GM12801 (cell line): Measurements from ENCODE around the gene CCDC107.

ENCODE experiments used
- CTCF ChIP-seq: IDR thresholded peaks from one replicate; pipeline ENCODE4 v1.5.1; 2011; ENCODE audit warnings: control low read depth; ENCODE audit not compliant: insufficient read length; ENCODE audit errors: extremely low read depth

CCDC107 gene

GRCh38 chr9:35649431-35650340 lies 8.4 kb upstream of the CCDC107 start:
- no peak for TF ChIP-seq CTCF

- TF ChIP-seq CTCF: no peak
Measured at GRCh38 chr9:35650341-35651158, 7.5 kb upstream of the CCDC107 start, which contains the start of gene SIT1. Gene SIT1 (minus strand): TSS chr9:35650931. CDS start chr9:35650853, 78 bp downstream.

- TF ChIP-seq CTCF: no peak
Measured at GRCh38 chr9:35651956-35652828, 5.9 kb upstream of the CCDC107 start.

GRCh38 chr9:35652829-35653209 lies 5.3 kb upstream of the CCDC107 start:
- TF ChIP-seq CTCF: no peak

- TF ChIP-seq CTCF: no peak
Measured at GRCh38 chr9:35653611-35654010, 4.5 kb upstream of the CCDC107 start.

- no peak for TF ChIP-seq CTCF
Measured at GRCh38 chr9:35656348-35656747, 1.7 kb upstream of the CCDC107 start.
